Fibroblast of the conjunctiva (primary cell): ENCODE data around the gene UBTD2.
"Not testable (repeated sequence)": the region's sequence is repeated elsewhere in the genome, so short reads cannot be mapped to it uniquely, and the experiment has no call there.

Source experiments
- DNase-seq: peaks from one replicate; pipeline ENCODE4 v3.0.0-alpha.2; 2010; ENCODE audit warnings: low read depth

Gene UBTD2

DNA sequence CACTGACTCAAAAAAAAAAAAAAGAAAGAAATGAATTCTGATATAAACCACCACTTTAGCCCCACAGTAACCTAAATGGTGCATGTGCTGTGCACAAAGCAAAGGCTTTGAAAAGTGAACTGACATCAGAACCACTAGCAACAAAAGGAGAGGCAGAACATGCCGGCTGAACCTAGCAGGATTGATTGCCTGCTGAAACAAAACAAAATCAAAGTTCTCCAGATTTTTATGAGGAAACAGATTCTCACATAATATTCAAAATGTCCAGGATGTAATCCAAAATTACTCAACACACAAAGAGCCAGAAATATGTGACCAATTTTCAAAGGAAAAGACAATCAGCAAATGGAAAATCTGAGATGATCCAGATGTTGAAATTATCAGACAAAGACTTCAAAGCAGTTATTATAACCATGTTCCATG, 37.9 kb downstream of the UBTD2 start:
- DNase-seq = no peak

DNA sequence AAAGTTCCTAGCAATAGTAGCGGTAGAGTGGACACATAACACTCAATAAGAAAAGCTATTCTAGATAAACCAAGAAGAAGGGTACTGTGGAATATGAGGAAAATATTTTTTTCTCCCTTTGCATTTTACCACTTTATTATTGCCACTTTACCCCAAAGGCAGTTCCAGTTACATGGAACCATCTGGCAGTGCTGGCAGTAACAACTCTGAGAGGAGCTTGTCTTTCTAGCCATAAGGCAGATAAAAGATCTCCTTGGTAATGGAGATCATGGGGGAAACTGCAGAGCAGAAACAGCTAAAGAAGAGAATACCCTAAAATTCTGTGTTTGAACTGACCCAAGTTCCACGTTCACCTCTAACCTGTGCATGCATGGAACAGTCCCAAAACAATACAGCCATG, 38.5 kb downstream of the UBTD2 start:
- DNase-seq = no peak

DNA sequence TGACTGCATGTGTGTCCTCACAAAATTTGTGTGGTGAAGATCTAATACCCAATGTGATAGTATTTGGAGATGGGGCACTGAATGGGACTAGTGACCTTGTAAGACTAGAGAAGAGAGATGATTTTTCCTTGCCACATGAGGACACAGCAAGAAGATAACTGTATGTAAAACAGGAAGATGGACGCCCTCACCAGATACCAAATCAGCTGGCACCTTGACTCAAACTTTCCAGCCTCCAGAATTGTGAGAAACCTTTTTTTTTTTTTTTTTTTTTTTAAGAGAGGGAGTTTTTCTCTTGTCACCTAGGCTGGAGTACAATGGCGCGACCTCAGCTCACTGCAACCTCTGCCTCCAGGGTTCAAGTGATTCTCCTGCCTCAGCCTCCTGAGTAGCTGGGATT, 40.3 kb downstream of the UBTD2 start:
- DNase-seq = no peak

DNA sequence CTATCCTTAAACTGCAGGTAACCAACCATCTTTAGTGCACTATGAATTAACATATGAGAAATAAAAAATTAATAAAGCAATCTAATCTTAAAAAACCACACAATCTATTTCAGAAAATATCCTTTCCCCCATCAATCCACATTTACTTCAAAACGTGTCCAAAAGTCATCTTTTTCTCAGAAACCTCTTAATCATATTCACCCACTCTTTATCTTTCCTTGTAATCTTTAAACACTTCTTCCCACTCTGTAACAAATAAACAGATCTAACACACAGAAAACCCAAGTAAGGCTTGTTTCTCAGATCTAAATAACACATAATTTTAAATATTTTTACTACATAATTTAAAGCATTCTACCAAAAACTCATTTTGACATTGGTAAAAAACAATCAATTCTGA, 45.2 kb downstream of the UBTD2 start:
- no peak for DNase-seq

DNA sequence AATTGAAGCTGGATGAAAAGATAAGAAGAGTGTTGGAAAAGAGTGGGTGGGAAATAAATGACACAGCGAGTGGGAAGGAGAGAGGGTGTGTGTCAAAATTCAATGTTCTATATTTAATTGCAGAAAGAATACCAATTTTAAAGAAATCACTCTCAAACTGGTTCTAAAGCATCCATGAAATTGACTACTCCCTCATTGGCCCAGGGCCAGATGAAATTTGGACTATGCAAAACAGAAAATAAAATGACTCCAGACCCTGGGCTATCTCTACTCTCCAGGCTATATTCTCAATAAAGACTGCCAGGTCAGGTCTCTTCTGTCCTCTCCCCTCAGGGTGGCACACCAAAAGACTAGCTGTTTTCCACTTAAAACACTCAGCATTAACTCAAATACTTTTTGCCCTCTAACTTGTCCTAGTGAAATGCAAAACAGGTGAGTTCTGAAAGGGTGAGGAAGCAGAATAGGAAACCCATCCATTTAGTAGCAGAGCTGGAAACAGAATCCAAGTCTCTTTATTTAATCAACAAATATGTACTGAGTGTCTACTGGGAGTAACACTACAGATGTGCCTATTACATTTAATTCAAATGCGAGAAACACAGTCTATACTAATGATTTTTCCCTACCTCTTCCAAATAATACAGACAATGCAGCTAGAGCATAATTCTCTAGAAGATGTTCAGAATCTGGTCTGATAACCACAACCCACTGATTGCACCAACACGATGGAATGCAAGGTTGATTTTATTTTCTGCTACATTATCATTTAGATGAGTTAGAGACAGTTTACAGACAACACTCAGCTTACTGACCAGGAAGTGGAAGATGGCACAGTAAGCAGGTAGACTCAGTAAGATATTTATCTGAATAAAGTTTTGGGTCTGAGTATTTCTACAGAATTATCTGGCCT, 47.5 kb downstream of the UBTD2 start:
- DNase-seq = no peak

DNA sequence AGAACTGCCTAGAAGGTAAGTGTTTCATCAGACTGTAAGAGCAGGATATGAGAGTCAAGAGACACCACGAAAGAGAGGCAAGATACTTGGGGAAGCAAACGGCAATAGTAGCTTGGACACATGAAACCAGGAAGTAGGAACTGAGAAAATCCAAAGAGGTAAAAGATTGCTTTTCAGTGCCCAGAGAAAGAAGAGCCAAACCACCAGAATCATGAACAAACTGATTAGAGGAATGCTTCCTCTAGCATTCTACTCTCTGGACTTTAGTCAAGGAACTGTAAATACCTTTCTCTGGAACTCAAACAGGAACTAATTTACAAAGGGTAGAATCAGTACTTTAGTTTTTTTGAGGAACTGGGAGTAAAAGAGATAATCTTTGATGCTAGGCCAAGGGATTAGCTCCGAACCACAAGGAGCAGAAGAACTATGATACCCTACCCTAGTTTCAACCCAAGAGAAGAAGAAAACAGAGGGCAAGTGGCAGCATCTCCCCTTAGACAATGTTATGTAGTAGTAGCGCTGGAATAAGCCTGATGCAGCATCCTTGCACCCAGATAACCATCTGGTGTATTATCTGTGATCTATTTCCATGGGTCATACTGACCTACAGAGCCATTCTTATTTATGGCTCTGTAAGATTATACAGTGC, 48.3 kb downstream of the UBTD2 start:
- no peak for DNase-seq

DNA sequence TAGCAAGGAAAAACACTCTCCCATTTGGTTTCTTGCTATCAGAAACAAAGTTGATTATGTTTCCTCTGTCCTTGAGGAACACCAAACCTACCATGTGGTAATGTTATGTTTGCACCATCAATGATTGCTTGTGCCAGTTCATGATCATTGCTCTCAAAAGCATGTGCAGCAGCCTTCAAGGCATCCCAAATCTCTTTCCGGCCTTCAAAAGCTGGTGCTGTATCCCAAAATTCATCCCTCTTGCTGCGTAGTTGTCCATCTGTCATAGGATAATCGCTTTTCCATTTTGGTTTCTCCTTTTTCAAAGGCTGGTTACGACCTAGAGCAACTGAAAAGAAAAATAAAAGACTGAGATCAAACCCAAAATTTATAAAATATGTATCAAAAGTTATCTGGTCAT, 49.5 kb downstream of the UBTD2 start:
- DNase-seq = no peak

DNA sequence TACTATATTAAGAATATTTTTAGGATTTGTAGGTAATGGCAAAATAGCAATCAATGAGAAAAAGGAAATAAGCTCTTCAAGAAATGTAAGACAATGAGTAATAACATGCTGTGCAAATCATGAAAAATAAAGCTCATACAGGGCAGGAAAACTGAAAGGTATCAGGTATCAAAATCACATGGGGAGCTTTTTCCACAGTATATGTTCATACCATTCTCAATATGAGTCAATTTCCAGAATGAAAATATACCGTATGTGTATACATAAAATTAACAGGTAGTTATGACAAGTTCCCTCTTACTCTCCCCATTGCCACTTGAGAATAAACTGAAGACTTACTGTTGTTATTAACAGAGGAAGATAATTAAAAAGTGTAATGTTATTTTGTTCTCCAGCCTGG, 53.7 kb downstream of the UBTD2 start:
- no peak for DNase-seq

DNA sequence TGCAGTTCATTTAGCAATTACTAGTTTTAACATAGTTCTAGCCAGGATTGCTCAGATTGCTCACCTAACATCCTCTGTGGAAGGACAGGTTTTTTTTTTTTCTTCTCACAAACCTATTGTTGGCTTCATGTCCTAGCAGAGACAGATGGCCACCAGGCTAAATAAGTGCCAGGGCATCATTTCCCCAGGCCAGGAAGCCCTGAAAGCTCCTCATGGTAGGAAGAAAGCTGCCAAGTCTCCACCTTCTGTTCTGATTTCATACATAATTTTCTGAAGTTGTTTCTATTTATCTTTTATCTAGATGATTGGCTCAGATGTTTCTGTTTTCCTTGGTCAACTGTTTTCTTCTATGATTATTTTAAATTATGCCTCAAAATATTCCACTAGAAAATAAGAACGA, 58.6 kb downstream of the UBTD2 start:
- DNase-seq = no peak

DNA sequence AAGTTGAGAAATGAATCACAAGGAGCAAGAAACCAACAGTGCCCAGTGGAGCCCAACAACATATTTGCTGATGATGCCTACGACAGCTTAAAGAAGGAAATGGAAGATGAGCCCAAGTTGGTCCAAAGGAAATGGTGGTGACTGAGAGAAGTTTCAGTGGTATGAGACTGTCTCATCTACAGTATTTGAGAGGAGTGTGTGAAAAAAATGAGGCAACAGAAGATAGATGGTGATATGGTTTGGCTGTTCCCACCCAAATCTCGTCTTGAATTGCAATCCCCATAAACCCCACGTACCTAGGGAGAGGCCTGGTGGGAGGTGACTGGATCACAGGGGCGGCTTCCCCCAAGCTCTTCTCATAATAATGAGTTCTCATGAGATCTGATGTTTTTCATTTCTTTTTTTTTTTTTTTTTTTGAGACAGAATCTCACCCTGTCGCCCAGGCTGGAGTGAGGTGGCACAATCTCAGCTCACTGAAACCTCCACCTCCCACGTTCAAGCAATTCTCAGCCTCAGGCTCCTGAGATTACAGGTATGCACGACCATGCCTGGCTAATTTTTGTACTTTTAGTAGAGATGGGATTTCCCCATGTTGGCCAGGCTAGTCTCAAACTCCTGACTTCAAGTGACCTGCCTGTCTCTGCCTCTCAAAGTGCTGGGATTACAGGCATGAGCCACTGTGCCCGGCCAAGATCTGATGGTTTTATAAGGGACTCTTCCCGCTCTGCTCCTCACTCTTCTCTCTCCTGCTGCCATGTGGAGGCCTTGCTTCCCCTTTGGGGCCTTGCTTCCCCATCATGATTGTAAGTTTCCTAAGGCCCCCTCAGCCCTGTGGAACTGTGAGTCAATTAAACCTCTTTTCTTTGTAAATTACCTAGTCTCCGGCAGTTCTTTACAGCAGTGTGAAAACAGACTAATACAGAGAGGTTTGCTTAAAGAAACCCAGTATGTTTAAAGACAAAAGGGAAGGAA, 59.4 kb downstream of the UBTD2 start:
- no peak for DNase-seq

DNA sequence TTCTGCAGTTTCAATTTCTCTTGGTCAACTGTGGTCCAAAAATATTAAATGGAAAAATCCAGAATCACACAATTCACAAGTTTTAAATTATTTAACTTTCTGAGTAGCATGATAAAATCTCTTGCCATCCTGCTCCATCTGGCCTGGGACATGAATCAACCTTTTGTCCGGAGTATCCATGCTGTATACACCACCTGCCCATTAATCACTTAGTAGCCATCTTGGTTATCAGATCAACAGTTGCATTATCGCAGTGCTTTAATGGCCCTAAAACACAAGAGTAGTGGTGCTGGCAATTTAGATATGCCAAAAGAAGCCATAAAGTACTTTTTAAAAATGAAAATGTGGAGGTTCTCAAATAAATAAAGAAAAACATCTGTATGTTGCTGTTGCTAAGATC, 64.3 kb downstream of the UBTD2 start:
- no peak for DNase-seq

DNA sequence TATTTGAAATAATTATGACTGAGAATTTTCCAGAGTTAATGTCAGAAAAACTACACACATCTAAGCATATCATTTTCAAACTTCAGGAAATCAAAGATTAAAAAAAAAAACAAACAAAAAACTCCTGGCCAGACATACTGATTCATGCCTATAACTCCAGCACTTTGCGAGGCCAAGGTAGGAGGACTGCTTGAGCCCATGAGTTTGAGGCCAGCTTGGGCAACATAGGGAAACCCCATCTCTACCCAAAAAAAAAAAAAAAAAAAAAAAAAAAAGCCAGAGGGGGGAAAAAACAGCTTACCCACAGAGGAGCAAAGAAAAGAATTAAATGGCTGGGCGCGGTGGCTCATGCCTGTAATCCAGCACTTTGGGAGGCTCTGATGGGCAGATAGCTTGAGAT, 67.2 kb downstream of the UBTD2 start:
- no peak for DNase-seq

DNA sequence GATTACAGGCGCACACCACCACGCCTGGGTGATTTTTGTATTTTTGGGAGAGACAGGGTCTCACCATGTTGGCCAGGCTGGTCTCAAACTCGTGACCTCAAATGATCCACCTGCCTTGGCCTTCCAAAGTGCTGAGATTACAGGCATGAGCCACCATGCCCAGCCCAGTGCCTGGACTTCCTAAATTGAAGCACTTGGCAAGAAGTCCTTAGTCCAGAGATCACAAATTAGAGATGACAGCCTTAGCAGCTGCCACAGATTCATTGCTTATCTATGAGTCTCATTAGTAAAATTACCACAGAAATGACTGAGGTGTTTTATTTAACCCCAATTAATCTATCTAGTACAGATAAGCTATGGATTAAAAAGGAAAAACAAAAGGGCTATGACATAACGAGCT, 70.4 kb downstream of the UBTD2 start:
- DNase-seq = no peak

DNA sequence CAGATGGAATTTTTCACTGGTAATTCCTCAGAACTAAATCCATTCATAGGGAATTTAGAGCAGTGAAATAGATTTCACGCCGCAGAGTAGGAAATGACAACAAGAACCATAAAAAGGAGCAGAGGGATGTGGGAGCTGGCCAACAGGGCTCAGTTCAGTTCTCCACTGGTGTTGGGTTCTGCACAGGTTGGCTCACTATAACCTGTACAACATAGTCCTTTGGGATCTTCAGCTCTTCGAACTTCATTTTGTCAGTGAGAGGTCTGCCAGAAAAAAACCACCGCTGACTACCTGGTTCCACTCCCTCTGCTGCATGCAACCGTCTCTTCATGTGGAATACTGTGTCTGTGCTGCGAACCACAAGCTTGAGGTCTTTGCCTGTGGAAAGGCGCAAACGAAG, 71.9 kb downstream of the UBTD2 start:
- DNase-seq = no peak

DNA sequence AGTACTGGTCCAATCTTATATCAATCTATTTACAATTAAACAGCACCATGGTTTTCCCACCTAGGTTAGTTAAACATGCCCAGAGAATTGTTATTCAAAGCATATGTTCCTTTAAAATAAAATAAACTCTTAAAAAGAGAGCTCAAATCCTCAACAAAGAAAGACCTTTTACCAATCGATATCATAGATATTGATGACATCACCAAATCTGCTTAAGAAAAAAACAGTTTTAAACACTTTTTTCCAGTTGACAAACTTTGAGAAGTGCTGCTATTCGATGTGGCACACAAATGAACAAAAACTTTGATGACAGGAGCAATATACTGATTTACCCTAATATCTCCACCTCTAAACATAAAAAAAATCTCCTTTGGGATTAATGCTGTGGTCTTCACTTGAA, 73.8 kb downstream of the UBTD2 start:
- DNase-seq = no peak

DNA sequence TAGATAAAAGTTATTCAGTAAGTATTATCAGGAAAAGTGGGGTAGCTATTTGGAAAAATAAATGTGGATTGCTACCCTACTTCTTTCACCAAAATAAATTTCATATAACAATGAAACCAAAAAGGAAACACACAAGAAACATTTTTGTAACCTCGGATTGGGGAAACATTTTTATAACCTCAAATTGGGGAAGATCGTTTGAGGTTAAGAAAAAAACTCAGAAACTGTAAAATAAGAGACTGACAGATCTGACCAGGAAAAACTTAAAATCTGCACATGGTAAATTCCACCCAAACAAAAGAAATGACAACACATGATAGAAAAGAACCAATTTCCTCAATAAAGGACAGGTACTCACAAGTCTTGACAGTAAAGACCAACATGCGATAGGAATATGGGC, 76.1 kb downstream of the UBTD2 start:
- no peak for DNase-seq

DNA sequence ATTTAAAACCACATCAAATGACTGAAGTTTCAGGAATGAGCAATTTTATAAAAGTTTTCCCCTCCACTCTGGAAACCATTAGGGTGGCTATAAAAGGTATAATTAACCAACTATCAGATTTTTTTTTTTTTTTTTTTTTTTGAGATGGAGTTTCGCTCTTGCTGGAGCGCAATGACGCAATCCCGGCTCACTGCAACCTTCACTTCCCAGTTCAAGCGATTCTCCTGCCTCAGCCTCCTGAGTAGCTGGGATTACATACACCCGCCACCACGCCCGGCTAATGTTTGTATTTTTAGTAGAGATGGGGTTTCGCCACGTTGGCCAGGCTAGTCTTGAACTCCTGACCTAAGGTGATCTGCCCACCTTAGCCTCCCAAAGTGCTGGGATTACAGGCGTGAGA, 77.6 kb downstream of the UBTD2 start:
- not testable (repeated sequence) for DNase-seq

DNA sequence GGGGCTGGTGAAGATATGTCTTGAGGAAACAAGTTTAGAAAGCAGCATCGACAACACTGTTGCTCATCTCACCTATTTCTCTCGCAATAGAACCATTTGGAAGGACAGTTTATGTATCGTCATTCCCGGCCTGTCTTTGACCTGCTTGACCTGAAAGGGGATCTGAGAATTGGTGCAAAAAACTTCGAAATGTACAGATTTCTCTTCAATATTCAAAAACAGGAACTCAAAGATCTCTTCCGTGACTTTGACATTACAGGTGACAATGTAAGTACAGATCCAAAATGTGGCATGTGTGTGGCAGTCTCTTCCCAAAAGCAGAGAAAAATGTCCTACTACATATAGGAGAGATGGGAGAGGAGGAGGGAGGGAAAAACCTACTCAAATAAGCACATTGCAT, 83.1 kb downstream of the UBTD2 start:
- DNase-seq = no peak

DNA sequence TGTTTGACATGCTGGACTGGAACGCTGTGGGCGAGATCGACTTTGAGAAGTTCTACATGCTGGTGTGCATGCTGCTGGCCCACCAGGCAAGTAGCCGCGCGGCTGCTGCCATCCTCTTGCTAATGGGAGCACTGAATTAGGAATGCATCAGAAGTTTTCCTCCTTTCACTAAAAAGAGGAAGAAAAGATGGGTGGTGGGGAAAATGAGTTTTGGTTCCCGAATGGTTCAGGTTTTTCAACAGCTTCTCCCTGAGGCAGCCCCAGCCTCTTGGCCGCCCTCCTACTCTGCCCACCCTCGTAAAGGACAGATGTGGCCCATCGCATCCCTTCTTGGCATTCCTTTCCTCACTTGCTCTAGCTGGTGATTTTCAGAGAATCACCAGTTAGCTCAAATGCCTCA, 84.1 kb downstream of the UBTD2 start:
- DNase-seq = no peak

DNA sequence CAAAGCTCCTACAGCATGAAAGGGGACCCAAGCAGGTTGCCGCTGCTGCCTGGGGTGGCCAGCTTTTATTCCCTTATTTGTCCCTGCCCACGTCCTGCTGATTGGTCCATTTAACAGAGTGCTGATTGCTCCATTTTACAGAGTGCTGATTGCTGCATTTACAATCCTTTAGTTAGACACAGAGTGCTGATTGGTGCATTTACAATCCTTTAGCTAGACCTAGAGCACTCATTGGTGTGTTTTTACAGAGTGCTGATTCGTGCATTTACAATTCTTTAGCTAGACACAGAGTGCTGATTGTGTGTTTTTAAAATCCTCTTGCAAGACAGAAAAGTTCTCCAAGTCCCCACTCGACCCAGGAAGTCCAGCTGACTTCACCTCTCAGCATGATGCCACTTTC, 85.8 kb downstream of the UBTD2 start:
- not testable (repeated sequence) for DNase-seq

DNA sequence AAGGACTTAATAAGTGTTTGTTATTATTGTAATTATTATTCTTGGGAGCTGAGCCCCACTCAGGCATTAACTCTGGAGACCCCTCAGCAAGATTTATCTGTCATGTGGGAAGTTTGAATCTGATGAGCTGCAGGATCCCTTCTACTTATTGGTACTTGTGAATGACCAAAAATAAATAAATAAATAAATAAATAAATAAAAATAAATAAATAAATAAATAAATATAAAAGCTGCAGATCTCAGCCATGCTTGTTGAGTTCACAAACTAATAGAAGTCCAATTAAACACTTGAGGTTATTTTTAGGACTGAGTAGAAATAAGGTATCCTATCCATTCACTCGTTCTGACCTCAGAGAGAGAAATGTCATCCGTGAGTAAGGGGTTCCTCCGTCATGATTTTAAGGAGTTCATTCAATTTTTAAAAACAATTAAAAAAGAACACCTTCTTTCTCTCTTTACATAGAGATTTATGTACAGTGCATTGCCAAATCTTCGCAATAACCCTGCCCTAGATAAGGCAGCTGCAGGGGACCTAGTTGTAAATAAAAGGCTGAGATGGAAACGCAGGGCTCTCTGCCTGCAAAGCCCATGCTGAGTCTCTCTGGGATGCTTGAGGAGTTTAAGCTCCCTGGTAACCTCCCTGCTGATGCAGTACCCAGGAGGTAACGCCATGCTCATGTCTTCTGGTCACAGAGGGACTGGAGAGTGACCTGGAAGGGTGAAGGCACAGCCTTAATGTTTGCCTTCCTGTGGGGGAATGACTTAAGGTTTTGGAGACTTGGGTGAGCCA, 88.4 kb downstream of the UBTD2 start:
- DNase-seq = no peak

DNA sequence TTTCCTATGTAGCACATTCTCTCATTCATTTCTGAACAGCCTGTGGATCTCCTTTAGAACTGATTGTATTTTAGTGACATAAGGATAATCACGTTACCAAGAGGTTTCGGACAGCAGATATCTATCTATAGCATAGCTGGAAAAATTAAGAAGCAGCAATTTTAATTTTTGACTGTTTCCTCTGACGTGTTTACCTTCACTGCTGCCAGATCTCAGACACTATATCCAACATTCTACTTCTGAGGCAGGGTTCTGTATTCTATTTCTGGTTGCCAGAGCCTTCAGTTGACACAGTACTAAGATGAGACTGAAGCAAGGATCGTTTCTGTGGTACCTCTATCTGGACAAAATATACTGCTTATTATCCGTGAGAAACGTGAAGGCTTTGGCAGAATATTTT, 89.7 kb downstream of the UBTD2 start, which contains the start of gene EFCAB9:
Gene EFCAB9 (plus strand): TSS at position 301 of the 400 bp plus-strand sequence. CDS start 1 bp downstream, at position 302.
- DNase-seq = no peak
